SK-N-SH treated with all-trans-retinoic acid at 6 μM for 48 hours (cell line): Measurements from ENCODE around the gene MGMT.

Experiments used
- ATAC-seq: fragments of 200-7000 bp; cut with Tn5 transposase; 3 replicates; pipeline ENCODE4 v1.9.1; 2020; ENCODE audit warnings: mild to moderate bottlenecking, moderate library complexity
- ARNTL ChIP-seq: fragments of 450-650 bp; formaldehyde crosslinking; IDR thresholded peaks from 2 replicates; pipeline ENCODE4 v1.5.0; 2020; ENCODE audit warnings: low read depth, mild to moderate bottlenecking, moderate library complexity, borderline replicate concordance
- BACH2 ChIP-seq: fragments of 250-450 bp; sonication (Bioruptor Pico); IDR thresholded peaks from 2 replicates; pipeline ENCODE4 v1.9.0; 2021; ENCODE audit warnings: mild to moderate bottlenecking, borderline replicate concordance
- CSDC2 ChIP-seq: fragments of 250-450 bp; sonication (Bioruptor Pico); IDR thresholded peaks from 2 replicates; pipeline ENCODE4 v1.5.0; 2020; ENCODE audit warnings: mild to moderate bottlenecking, moderate library complexity
- ESRRG ChIP-seq: fragments of 250-450 bp; sonication (Bioruptor Pico); IDR thresholded peaks from 2 replicates; pipeline ENCODE4 v1.6.1; 2021; ENCODE audit warnings: mild to moderate bottlenecking
- GLIS3 ChIP-seq: fragments of 250-450 bp; sonication (Bioruptor Pico); IDR thresholded peaks from 2 replicates; pipeline ENCODE4 v1.5.0; 2020; ENCODE audit warnings: mild to moderate bottlenecking, moderate library complexity
- OSR1 ChIP-seq: fragments of 250-450 bp; sonication (Bioruptor Pico); IDR thresholded peaks from 2 replicates; pipeline ENCODE4 v1.8.0; 2022; ENCODE audit warnings: moderate library complexity, mild to moderate bottlenecking, inconsistent platforms
- RARB ChIP-seq: fragments of 250-450 bp; sonication (Bioruptor Pico); IDR thresholded peaks from 2 replicates; pipeline ENCODE4 v1.8.0; 2021; ENCODE audit warnings: mild to moderate bottlenecking, moderate library complexity
- SNAI2 ChIP-seq: fragments of 250-450 bp; sonication (Bioruptor Pico); IDR thresholded peaks from 2 replicates; pipeline ENCODE4 v1.5.0; 2020; ENCODE audit warnings: mild to moderate bottlenecking, moderate library complexity
- TCF4 ChIP-seq: fragments of 250-450 bp; sonication (Bioruptor Pico); IDR thresholded peaks from 2 replicates; pipeline ENCODE4 v1.8.0; 2021; ENCODE audit warnings: mild to moderate bottlenecking, moderate library complexity, borderline replicate concordance
- TOX ChIP-seq: fragments of 250-450 bp; sonication (Bioruptor Pico); IDR thresholded peaks from 2 replicates; pipeline ENCODE4 v1.8.0; 2021; ENCODE audit warnings: mild to moderate bottlenecking, moderate library complexity, borderline replicate concordance
- ZFP3 ChIP-seq: fragments of 250-450 bp; sonication (Bioruptor Pico); IDR thresholded peaks from 2 replicates; pipeline ENCODE4 v1.5.0; 2020; ENCODE audit warnings: mild to moderate bottlenecking, moderate library complexity
- ZFP30 ChIP-seq: fragments of 450-650 bp; formaldehyde crosslinking; IDR thresholded peaks from 2 replicates; pipeline ENCODE4 v1.5.0; 2022; ENCODE audit warnings: mild to moderate bottlenecking, moderate library complexity
- ZNF565 ChIP-seq: fragments of 450-650 bp; formaldehyde crosslinking; conservative IDR thresholded peaks from 2 replicates; pipeline ENCODE4 v1.5.0; 2020; ENCODE audit warnings: low read depth, mild to moderate bottlenecking, moderate library complexity
- ZNF70 ChIP-seq: fragments of 450-650 bp; formaldehyde crosslinking; IDR thresholded peaks from 2 replicates; pipeline ENCODE4 v1.5.0; 2020; ENCODE audit warnings: mild to moderate bottlenecking, moderate library complexity
- ZNF8 ChIP-seq: fragments of 450-650 bp; formaldehyde crosslinking; IDR thresholded peaks from 2 replicates; pipeline ENCODE4 v1.5.0; 2020; ENCODE audit warnings: mild to moderate bottlenecking, moderate library complexity
- TF ChIP-seq, protein P1 (sequence below): fragments of 250-450 bp; sonication (Bioruptor Pico); IDR thresholded peaks from 2 replicates; pipeline ENCODE4 v1.8.0; 2020; ENCODE audit warnings: mild to moderate bottlenecking, moderate library complexity, borderline replicate concordance
- TF ChIP-seq, protein P2 (sequence below): fragments of 250-450 bp; sonication (Bioruptor Pico); IDR thresholded peaks from 2 replicates; pipeline ENCODE4 v1.5.1; 2020; ENCODE audit warnings: low read depth, mild to moderate bottlenecking, moderate library complexity
- TF ChIP-seq, protein P3 (sequence below): fragments of 250-450 bp; sonication (Bioruptor Pico); IDR thresholded peaks from 2 replicates; pipeline ENCODE4 v1.5.1; 2021; ENCODE audit warnings: mild to moderate bottlenecking, moderate library complexity
- TF ChIP-seq, protein P4 (sequence below): fragments of 250-450 bp; sonication (Bioruptor Pico); IDR thresholded peaks from 2 replicates; pipeline ENCODE4 v1.8.0; 2021; ENCODE audit warnings: low read depth, mild to moderate bottlenecking, moderate library complexity, borderline replicate concordance

The MGMT gene

DNA sequence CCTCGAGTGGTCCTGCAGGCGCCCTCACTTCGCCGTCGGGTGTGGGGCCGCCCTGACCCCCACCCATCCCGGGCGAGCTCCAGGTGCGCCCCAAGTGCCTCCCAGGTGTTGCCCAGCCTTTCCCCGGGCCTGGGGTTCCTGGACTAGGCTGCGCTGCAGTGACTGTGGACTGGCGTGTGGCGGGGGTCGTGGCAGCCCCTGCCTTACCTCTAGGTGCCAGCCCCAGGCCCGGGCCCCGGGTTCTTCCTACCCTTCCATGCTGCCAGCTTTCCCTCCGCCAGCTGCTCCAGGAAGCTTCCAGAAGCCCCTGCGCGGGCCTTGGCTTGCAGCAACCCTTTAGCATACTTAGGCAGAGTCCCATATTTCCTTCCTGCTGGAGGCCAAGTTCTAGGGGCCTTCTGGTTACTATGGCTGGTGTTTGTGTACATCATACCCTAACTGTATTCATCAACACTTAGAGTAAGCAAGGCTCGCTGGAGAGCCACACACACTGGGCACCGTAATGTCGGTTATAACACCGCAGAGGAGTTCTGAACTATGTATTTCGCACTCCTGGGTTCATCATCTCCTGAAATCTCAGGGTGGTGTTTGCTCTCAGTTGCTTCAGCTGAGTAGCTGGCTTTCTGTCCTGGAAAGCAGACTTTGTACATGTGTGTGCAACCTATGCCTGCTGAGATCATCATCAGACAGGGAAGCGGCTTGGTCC is 471 bp downstream of the MGMT start:
- peak; percentile 48 for ATAC-seq
- TF ChIP-seq GLIS3 (no peak), ZFP30 (CRISPR knock-in tag) (no peak), ARNTL (CRISPR knock-in tag) (no peak), OSR1 (CRISPR knock-in tag) (no peak), BACH2 (CRISPR knock-in tag) (no peak)
- TF ChIP-seq, protein P1, sequence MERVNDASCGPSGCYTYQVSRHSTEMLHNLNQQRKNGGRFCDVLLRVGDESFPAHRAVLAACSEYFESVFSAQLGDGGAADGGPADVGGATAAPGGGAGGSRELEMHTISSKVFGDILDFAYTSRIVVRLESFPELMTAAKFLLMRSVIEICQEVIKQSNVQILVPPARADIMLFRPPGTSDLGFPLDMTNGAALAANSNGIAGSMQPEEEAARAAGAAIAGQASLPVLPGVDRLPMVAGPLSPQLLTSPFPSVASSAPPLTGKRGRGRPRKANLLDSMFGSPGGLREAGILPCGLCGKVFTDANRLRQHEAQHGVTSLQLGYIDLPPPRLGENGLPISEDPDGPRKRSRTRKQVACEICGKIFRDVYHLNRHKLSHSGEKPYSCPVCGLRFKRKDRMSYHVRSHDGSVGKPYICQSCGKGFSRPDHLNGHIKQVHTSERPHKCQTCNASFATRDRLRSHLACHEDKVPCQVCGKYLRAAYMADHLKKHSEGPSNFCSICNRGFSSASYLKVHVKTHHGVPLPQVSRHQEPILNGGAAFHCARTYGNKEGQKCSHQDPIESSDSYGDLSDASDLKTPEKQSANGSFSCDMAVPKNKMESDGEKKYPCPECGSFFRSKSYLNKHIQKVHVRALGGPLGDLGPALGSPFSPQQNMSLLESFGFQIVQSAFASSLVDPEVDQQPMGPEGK (CRISPR knock-in tag), result no peak

DNA sequence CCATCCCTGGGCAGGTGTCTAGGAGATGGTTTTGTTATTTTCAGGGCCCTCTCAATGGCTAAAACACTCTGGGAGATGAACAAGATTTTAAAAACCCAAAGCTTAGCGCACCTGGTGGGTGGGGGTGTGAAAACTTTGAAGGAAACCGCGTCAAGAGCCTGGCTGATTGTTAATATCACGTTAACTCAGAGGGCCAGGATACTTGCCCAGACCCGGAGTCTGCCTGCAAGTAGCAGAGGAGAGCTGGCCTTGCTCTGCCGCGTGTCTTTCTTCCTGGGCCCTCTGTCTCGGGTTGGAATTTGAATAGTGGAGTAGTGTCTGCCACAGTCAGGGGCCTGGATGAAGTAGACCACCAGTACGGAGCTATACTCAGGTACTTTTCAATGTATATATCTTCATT is 1.1 kb downstream of the MGMT start:
- no peak for ATAC-seq
- no peak for TF ChIP-seq RARB (CRISPR knock-in tag)
- TF ChIP-seq, protein P2, sequence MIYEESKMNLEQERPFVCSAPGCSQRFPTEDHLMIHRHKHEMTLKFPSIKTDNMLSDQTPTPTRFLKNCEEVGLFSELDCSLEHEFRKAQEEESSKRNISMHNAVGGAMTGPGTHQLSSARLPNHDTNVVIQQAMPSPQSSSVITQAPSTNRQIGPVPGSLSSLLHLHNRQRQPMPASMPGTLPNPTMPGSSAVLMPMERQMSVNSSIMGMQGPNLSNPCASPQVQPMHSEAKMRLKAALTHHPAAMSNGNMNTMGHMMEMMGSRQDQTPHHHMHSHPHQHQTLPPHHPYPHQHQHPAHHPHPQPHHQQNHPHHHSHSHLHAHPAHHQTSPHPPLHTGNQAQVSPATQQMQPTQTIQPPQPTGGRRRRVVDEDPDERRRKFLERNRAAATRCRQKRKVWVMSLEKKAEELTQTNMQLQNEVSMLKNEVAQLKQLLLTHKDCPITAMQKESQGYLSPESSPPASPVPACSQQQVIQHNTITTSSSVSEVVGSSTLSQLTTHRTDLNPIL, result no peak
- TF ChIP-seq TCF4, result no peak
- TF ChIP-seq BACH2 (CRISPR knock-in tag), result no peak
- TF ChIP-seq ESRRG (CRISPR knock-in tag), result no peak
- no peak for TF ChIP-seq CSDC2 (CRISPR knock-in tag)
- no peak for TF ChIP-seq OSR1 (CRISPR knock-in tag)
- TF ChIP-seq ZFP3 (CRISPR knock-in tag), result no peak
- TF ChIP-seq ZNF8 (CRISPR knock-in tag), result no peak
- TF ChIP-seq, protein P3, sequence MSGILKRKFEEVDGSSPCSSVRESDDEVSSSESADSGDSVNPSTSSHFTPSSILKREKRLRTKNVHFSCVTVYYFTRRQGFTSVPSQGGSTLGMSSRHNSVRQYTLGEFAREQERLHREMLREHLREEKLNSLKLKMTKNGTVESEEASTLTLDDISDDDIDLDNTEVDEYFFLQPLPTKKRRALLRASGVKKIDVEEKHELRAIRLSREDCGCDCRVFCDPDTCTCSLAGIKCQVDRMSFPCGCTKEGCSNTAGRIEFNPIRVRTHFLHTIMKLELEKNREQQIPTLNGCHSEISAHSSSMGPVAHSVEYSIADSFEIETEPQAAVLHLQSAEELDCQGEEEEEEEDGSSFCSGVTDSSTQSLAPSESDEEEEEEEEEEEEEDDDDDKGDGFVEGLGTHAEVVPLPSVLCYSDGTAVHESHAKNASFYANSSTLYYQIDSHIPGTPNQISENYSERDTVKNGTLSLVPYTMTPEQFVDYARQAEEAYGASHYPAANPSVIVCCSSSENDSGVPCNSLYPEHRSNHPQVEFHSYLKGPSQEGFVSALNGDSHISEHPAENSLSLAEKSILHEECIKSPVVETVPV, result no peak

DNA sequence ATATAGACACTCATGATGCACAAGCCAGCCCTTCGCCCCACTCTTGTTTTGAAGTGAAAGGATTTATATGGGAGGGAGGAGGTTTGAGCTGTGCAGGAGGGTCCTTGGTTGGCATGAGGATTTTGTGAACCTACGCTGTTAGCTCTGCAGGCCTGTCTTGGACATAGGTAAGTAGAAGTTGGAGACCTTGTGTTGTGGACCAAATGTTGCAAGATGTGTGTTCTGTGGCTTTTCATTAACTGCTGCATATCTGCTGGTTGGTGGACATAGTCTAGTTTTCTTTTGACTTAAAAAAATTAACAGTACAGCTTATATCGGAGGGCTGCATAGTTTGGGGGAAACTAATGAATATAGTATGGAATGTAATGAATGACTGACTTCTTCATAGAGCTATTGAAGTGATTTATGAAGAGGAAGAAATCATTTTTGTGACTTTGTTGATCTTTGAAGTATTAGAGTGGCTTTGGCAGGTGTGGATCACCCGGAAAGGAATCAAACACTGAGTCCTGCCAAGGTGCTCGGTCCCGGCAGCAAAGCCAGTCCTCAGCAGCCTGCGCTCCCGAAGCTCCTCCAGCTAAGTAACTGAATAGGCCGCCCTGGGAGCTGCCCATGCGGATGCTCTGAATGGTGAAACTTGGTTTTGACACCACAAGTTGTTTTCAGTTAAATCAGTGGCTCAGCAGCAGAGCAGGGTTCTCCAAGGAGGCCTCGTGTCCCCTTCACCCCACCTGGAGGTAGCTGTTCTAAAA is 3.2 kb downstream of the MGMT start:
- no peak for TF ChIP-seq TCF4
- TF ChIP-seq, protein P4, sequence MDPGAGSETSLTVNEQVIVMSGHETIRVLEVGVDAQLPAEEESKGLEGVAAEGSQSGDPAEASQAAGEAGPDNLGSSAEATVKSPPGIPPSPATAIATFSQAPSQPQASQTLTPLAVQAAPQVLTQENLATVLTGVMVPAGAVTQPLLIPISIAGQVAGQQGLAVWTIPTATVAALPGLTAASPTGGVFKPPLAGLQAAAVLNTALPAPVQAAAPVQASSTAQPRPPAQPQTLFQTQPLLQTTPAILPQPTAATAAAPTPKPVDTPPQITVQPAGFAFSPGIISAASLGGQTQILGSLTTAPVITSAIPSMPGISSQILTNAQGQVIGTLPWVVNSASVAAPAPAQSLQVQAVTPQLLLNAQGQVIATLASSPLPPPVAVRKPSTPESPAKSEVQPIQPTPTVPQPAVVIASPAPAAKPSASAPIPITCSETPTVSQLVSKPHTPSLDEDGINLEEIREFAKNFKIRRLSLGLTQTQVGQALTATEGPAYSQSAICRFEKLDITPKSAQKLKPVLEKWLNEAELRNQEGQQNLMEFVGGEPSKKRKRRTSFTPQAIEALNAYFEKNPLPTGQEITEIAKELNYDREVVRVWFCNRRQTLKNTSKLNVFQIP (CRISPR knock-in tag), result no peak
- no peak for TF ChIP-seq TOX (CRISPR knock-in tag)
- no peak for TF ChIP-seq OSR1 (CRISPR knock-in tag)
- TF ChIP-seq, protein P2, result no peak
- no peak for TF ChIP-seq ZFP30 (CRISPR knock-in tag)
- no peak for TF ChIP-seq ZNF565 (CRISPR knock-in tag)
- TF ChIP-seq SNAI2 (CRISPR knock-in tag), result no peak
- TF ChIP-seq, protein P3, result no peak
- no peak for TF ChIP-seq ZNF70 (CRISPR knock-in tag)
- no peak for TF ChIP-seq ZNF8 (CRISPR knock-in tag)
- no peak for TF ChIP-seq GLIS3
- TF ChIP-seq ESRRG (CRISPR knock-in tag), result no peak
- TF ChIP-seq, all 23 proteins: peak for 0
- ATAC-seq, result no peak
